ENCODE data around the gene MAGI3. TPM values are rescaled to one million over a fixed set of nuclear protein-coding genes. Genes with fewer than 3 reads are reported as not detected.
A peak's percentile ranks its signal among the peaks of the same experiment; 100 is the strongest.
"Not testable (repeated sequence)": the region's sequence is repeated elsewhere in the genome, so short reads cannot be mapped to it uniquely, and the experiment has no call there.

The MAGI3 gene
- total RNA-seq, 6 experiments from 2014 or later: 8.5 to 14.5 (median 12.3) TPM

- TF ChIP-seq, protein P1, sequence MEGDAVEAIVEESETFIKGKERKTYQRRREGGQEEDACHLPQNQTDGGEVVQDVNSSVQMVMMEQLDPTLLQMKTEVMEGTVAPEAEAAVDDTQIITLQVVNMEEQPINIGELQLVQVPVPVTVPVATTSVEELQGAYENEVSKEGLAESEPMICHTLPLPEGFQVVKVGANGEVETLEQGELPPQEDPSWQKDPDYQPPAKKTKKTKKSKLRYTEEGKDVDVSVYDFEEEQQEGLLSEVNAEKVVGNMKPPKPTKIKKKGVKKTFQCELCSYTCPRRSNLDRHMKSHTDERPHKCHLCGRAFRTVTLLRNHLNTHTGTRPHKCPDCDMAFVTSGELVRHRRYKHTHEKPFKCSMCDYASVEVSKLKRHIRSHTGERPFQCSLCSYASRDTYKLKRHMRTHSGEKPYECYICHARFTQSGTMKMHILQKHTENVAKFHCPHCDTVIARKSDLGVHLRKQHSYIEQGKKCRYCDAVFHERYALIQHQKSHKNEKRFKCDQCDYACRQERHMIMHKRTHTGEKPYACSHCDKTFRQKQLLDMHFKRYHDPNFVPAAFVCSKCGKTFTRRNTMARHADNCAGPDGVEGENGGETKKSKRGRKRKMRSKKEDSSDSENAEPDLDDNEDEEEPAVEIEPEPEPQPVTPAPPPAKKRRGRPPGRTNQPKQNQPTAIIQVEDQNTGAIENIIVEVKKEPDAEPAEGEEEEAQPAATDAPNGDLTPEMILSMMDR (IDR thresholded peaks at IDR 0.05): no peak
- TF ChIP-seq POLR2A (IDR thresholded peaks at IDR 0.05): no peak
- intact Hi-C loops (cut with DNase I): no loop called here
- Histone ChIP-seq H3K27me3 (no peaks in the 10 kb centered on the region), H3K4me3 (no peak overlapping the region), H3K9me3 (no peaks in the 10 kb centered on the region), H3K4me1 (peaks cover 0 to 9% (median 0%) of the 10 kb centered on the region in 4 donors), H3K36me3 (no peaks in the 10 kb centered on the region), H3K27ac (no peak overlapping the region)
- DNase-seq (no peak), ATAC-seq (no peak)
Observed at GRCh38 chr1:113459279-113459678, 69.0 kb downstream of the MAGI3 start.

- H3K4me3 ChIP-seq: no peak overlapping the region
- no peaks in the 10 kb centered on the region for H3K27me3 ChIP-seq
- TF ChIP-seq POLR2A (IDR thresholded peaks at IDR 0.05): no peak
- TF ChIP-seq, protein P1 (IDR thresholded peaks at IDR 0.05): no peak
- peaks cover 0 to 7% (median 0%) of the 10 kb centered on the region in 4 donors for H3K4me1 ChIP-seq
- ATAC-seq (no peak), DNase-seq (no peak)
- H3K9me3 ChIP-seq: no peaks in the 10 kb centered on the region
- no peaks in the 10 kb centered on the region for H3K36me3 ChIP-seq
- intact Hi-C loops (cut with DNase I): no loop called here
- H3K27ac ChIP-seq: no peak overlapping the region
Observed at GRCh38 chr1:113467991-113468390, 77.7 kb downstream of the MAGI3 start.

GRCh38 chr1:113478427-113479195 lies 88.3 kb downstream of the MAGI3 start:
- WGBS (ENCODE audit: insufficient coverage, low coverage, low lambda C conversion rate, missing lambda C conversion rate): 36% methylated on average over 5 of the region's 10 CpGs
- H3K9me3 ChIP-seq; intact Hi-C loops (cut with DNase I); H3K27me3 ChIP-seq; H3K4me3 ChIP-seq; H3K36me3 ChIP-seq; ATAC-seq: not testable (repeated sequence)
- H3K4me1 ChIP-seq: peaks cover 0 to 13% (median 0%) of the 10 kb centered on the region in 4 donors
- DNase-seq: peak; percentile 23 to 58 (median 56)
- peak overlapping the region in 2 of 3 donors; percentile 68 to 71 for H3K27ac ChIP-seq

GRCh38 chr1:113479713-113480676 lies 89.7 kb downstream of the MAGI3 start:
- H3K36me3 ChIP-seq: no peaks in the 10 kb centered on the region
- peaks cover 0 to 13% (median 0%) of the 10 kb centered on the region in 4 donors for H3K4me1 ChIP-seq
- no peaks in the 10 kb centered on the region for H3K27me3 ChIP-seq
- DNase-seq: peak in 2 of 3 donors; percentile 19 to 58
- peaks cover 0 to 7% (median 0%) of the 10 kb centered on the region in 4 donors for H3K9me3 ChIP-seq
- no peak overlapping the region for H3K27ac ChIP-seq
- ATAC-seq: peak; percentile 65 to 90 (median 72)
- H3K4me3 ChIP-seq: no peak overlapping the region
- no peak for TF ChIP-seq POLR2A (IDR thresholded peaks at IDR 0.05)
- TF ChIP-seq, protein P1 (IDR thresholded peaks at IDR 0.05): no peak
- WGBS (ENCODE audit: insufficient coverage, low coverage, low lambda C conversion rate, missing lambda C conversion rate): 62% methylated on average over 4 of the region's 5 CpGs
- intact Hi-C loops (cut with DNase I): no loop called here

- H3K4me1 ChIP-seq; H3K27me3 ChIP-seq; H3K4me3 ChIP-seq; H3K27ac ChIP-seq; DNase-seq; ATAC-seq; intact Hi-C loops (cut with DNase I); H3K9me3 ChIP-seq; H3K36me3 ChIP-seq: not testable (repeated sequence)
- WGBS (ENCODE audit: insufficient coverage, low coverage, low lambda C conversion rate, missing lambda C conversion rate): 94% methylated on average over 3 of the region's 3 CpGs
Observed at GRCh38 chr1:113485131-113485530, 94.8 kb downstream of the MAGI3 start.
